ENCODE results near the gene PSMD7.

The PSMD7 gene

DNA sequence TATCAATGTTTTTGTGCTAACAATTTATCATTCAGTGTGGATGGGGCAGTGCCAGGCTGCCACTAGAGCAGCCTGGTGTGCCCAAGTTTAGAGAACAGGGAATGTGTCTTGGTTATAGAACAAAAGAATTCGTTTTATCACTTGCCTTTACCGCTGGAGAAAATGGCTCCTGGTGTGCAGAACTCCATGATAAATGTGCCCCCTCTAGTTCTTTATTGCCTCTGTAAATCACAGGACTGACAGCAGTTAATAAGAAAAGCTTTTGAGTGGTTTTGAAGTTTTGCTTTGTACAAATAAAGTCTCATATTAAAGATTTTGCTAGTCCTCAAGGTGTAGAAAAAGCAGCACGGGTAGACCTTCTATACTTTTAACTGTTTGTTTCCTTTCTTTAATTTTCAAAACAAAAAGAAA lies 28.2 kb upstream of the PSMD7 start:
- Histone ChIP-seq H3K23ac (ENCODE audit: low read length in 2 of 2) (no peak overlapping the region), H3K14ac (ENCODE audit: low read length in 2 of 2) (no peak overlapping the region), H2BK15ac (ENCODE audit: low read depth, poor library complexity, severe bottlenecking) (no peak overlapping the region), H3K79me1 (replicated peaks; ENCODE audit: low read length, poor library complexity, severe bottlenecking) (no peaks in the 10 kb centered on the region), H2BK120ac (ENCODE audit: low read depth, low read length) (no peak overlapping the region), H3K18ac (ENCODE audit: low read depth in 1 of 2, low read length in 2 of 2) (no peak overlapping the region), H3K4me2 (ENCODE audit: low read length, poor library complexity, severe bottlenecking) (no peak overlapping the region), H2AK5ac (ENCODE audit: low read length, severe bottlenecking) (no peak overlapping the region), H3K36me3 (ENCODE audit: control insufficient read depth in 1 of 2, insufficient read depth in 2 of 2, low read depth in 1 of 2, low read length in 2 of 2) (no peaks in the 10 kb centered on the region), H3K9me3 (ENCODE audit: control insufficient read depth, low read length) (no peaks in the 10 kb centered on the region), H3K4ac (ENCODE audit: low read depth in 1 of 2, low read length in 2 of 2) (no peak overlapping the region), H3K27me3 (ENCODE audit: control insufficient read depth in 1 of 2, insufficient read depth in 1 of 2, low read length in 2 of 2) (peaks cover 0 to 3% of the 10 kb centered on the region in 2 experiments), H2AFZ (ENCODE audit: low read depth, low read length) (no peak overlapping the region), H3K4me1 (ENCODE audit: control insufficient read depth, insufficient read depth, low read depth, low read length) (no peaks in the 10 kb centered on the region), H4K8ac (ENCODE audit: low read length) (no peak overlapping the region), H2BK5ac (ENCODE audit: low read depth, low read length, poor library complexity, severe bottlenecking) (no peak overlapping the region), H3K27ac (ENCODE audit: low read length, poor library complexity, severe bottlenecking) (no peak overlapping the region), H4K91ac (ENCODE audit: low read length) (no peak overlapping the region), H2BK12ac (ENCODE audit: low read length in 2 of 2) (no peak overlapping the region), H3K4me3 (ENCODE audit: insufficient read depth in 1 of 2, low read depth in 1 of 2, low read length in 2 of 2) (no peak overlapping the region), H3K9ac (ENCODE audit: low read length) (no peak overlapping the region)
- DNase-seq = no peak
- WGBS = 39% methylated on average over 3 of the region's 3 CpGs

DNA sequence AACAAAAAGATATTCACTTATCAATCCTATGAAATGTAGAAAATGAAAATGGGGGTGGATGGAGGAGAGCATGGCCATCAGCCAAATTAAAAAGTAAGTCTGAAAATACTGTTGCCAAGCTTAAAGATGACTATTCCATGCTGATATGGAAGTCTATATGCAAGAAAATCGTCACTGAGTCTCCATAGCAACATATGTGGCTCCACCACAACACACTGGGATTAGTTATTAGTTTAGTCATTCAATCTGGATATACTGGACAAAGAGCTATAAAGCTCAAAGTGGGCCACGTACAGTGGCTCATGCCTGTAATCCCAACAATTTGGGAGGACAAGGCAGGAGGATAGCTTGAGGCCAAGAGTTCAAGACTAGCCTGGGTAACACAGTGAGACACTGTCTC lies 24.7 kb upstream of the PSMD7 start:
- Histone ChIP-seq H4K8ac (ENCODE audit: low read length) (no peak overlapping the region), H3K4ac (ENCODE audit: low read depth in 1 of 2, low read length in 2 of 2) (no peak overlapping the region), H3K4me2 (ENCODE audit: low read length, poor library complexity, severe bottlenecking) (no peak overlapping the region), H3K9me3 (ENCODE audit: control insufficient read depth, low read length) (no peaks in the 10 kb centered on the region), H3K18ac (ENCODE audit: low read depth in 1 of 2, low read length in 2 of 2) (no peak overlapping the region), H3K23ac (ENCODE audit: low read length in 2 of 2) (no peak overlapping the region), H3K9ac (ENCODE audit: low read length) (no peak overlapping the region), H3K4me1 (ENCODE audit: control insufficient read depth, insufficient read depth, low read depth, low read length) (no peaks in the 10 kb centered on the region), H2AFZ (ENCODE audit: low read depth, low read length) (no peak overlapping the region), H2BK15ac (ENCODE audit: low read depth, poor library complexity, severe bottlenecking) (no peak overlapping the region), H3K36me3 (ENCODE audit: control insufficient read depth in 1 of 2, insufficient read depth in 2 of 2, low read depth in 1 of 2, low read length in 2 of 2) (no peaks in the 10 kb centered on the region), H2BK5ac (ENCODE audit: low read depth, low read length, poor library complexity, severe bottlenecking) (no peak overlapping the region), H2BK120ac (ENCODE audit: low read depth, low read length) (no peak overlapping the region), H3K27me3 (ENCODE audit: control insufficient read depth in 1 of 2, insufficient read depth in 1 of 2, low read length in 2 of 2) (peaks cover 6 to 11% of the 10 kb centered on the region in 2 experiments), H3K27ac (ENCODE audit: low read length, poor library complexity, severe bottlenecking) (no peak overlapping the region), H2BK12ac (ENCODE audit: low read length in 2 of 2) (no peak overlapping the region), H2AK5ac (ENCODE audit: low read length, severe bottlenecking) (no peak overlapping the region), H4K91ac (ENCODE audit: low read length) (no peak overlapping the region), H3K4me3 (ENCODE audit: insufficient read depth in 1 of 2, low read depth in 1 of 2, low read length in 2 of 2) (no peak overlapping the region), H3K14ac (ENCODE audit: low read length in 2 of 2) (no peak overlapping the region), H3K79me1 (replicated peaks; ENCODE audit: low read length, poor library complexity, severe bottlenecking) (no peaks in the 10 kb centered on the region)
- WGBS = 81% methylated on average over 1 of the region's 2 CpGs
- DNase-seq = peak; percentile 14

DNA sequence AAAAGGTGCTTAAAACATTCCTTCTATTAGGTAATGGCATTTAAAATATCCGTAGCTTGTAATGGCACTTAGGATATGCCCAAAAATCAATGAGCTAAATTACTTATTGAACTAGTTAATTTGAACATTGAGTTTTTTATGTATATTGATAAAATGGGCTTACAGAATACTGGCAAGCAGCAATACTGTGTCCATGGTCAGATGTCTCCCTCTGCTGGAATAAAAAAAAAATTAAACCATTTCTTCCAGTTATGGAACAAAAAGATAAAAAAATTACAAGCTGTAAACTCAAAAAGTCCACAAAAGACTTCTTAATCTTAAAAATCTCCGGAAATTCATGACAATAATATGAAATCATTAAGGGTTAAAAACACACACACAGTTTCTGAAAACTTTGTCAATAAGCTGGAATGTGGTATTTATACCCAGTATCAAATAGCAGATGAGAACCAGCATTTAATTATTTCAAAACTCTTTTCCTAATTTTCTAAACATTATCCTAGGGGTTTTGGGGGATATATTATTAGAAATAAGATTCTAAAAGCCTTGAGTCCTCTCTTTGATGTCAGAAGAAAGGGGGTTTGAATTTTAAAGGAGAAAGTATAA lies 21.5 kb upstream of the PSMD7 start:
- no peaks in the 10 kb centered on the region for H3K79me1 ChIP-seq (replicated peaks; ENCODE audit: low read length, poor library complexity, severe bottlenecking)
- H4K91ac ChIP-seq (ENCODE audit: low read length) = no peak overlapping the region
- H3K4me2 ChIP-seq (ENCODE audit: low read length, poor library complexity, severe bottlenecking) = no peak overlapping the region
- H2BK5ac ChIP-seq (ENCODE audit: low read depth, low read length, poor library complexity, severe bottlenecking) = no peak overlapping the region
- no peak overlapping the region for H3K4me3 ChIP-seq (ENCODE audit: insufficient read depth in 1 of 2, low read depth in 1 of 2, low read length in 2 of 2)
- H3K27me3 ChIP-seq (ENCODE audit: control insufficient read depth in 1 of 2, insufficient read depth in 1 of 2, low read length in 2 of 2) = peaks cover 9 to 19% of the 10 kb centered on the region in 2 experiments
- H3K23ac ChIP-seq (ENCODE audit: low read length in 2 of 2) = no peak overlapping the region
- no peak overlapping the region for H2BK12ac ChIP-seq (ENCODE audit: low read length in 2 of 2)
- no peak overlapping the region for H4K8ac ChIP-seq (ENCODE audit: low read length)
- H3K9me3 ChIP-seq (ENCODE audit: control insufficient read depth, low read length) = no peaks in the 10 kb centered on the region
- no peak overlapping the region for H3K14ac ChIP-seq (ENCODE audit: low read length in 2 of 2)
- H3K27ac ChIP-seq (ENCODE audit: low read length, poor library complexity, severe bottlenecking) = no peak overlapping the region
- WGBS = no CpG with 5 or more reads among the region's 2 CpGs
- no peak overlapping the region for H2BK120ac ChIP-seq (ENCODE audit: low read depth, low read length)
- H3K4me1 ChIP-seq (ENCODE audit: control insufficient read depth, insufficient read depth, low read depth, low read length) = no peaks in the 10 kb centered on the region
- no peak overlapping the region for H2AFZ ChIP-seq (ENCODE audit: low read depth, low read length)
- no peak overlapping the region for H3K18ac ChIP-seq (ENCODE audit: low read depth in 1 of 2, low read length in 2 of 2)
- no peak overlapping the region for H2BK15ac ChIP-seq (ENCODE audit: low read depth, poor library complexity, severe bottlenecking)
- no peak overlapping the region for H3K4ac ChIP-seq (ENCODE audit: low read depth in 1 of 2, low read length in 2 of 2)
- no peaks in the 10 kb centered on the region for H3K36me3 ChIP-seq (ENCODE audit: control insufficient read depth in 1 of 2, insufficient read depth in 2 of 2, low read depth in 1 of 2, low read length in 2 of 2)
- H3K9ac ChIP-seq (ENCODE audit: low read length) = no peak overlapping the region
- H2AK5ac ChIP-seq (ENCODE audit: low read length, severe bottlenecking) = no peak overlapping the region
- peak; percentile 17 for DNase-seq

DNA sequence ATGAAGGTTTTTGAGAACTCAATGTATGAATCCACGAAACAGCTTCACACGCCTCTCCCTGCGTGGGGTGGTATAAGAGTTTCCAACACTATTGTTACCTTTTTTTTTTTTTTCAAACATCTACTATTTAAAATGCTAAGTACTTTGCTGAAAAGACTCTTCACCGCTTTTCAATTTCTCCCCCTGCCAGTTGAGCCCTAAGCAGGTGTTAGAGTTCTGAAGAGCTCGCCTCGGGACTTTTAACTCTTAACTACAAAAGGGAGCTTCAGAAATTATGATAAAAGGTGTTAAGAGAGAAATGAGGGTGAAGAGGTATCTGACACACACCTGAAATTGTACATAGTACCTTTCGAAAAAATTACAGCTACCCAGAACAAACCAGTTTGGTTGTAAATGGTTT lies 20.9 kb upstream of the PSMD7 start:
- WGBS = 14% methylated on average over 1 of the region's 7 CpGs
- H3K14ac ChIP-seq (ENCODE audit: low read length in 2 of 2) = no peak overlapping the region
- no peak overlapping the region for H3K9ac ChIP-seq (ENCODE audit: low read length)
- no peaks in the 10 kb centered on the region for H3K4me1 ChIP-seq (ENCODE audit: control insufficient read depth, insufficient read depth, low read depth, low read length)
- H2AK5ac ChIP-seq (ENCODE audit: low read length, severe bottlenecking) = no peak overlapping the region
- no peak overlapping the region for H3K4me2 ChIP-seq (ENCODE audit: low read length, poor library complexity, severe bottlenecking)
- H2BK120ac ChIP-seq (ENCODE audit: low read depth, low read length) = no peak overlapping the region
- H2BK12ac ChIP-seq (ENCODE audit: low read length in 2 of 2) = no peak overlapping the region
- H4K91ac ChIP-seq (ENCODE audit: low read length) = no peak overlapping the region
- no peak overlapping the region for H2BK5ac ChIP-seq (ENCODE audit: low read depth, low read length, poor library complexity, severe bottlenecking)
- H3K79me1 ChIP-seq (replicated peaks; ENCODE audit: low read length, poor library complexity, severe bottlenecking) = no peaks in the 10 kb centered on the region
- H3K27ac ChIP-seq (ENCODE audit: low read length, poor library complexity, severe bottlenecking) = no peak overlapping the region
- no peak overlapping the region for H3K4me3 ChIP-seq (ENCODE audit: insufficient read depth in 1 of 2, low read depth in 1 of 2, low read length in 2 of 2)
- H3K4ac ChIP-seq (ENCODE audit: low read depth in 1 of 2, low read length in 2 of 2) = no peak overlapping the region
- no peak for DNase-seq
- no peak overlapping the region for H2BK15ac ChIP-seq (ENCODE audit: low read depth, poor library complexity, severe bottlenecking)
- H3K9me3 ChIP-seq (ENCODE audit: control insufficient read depth, low read length) = no peaks in the 10 kb centered on the region
- H3K18ac ChIP-seq (ENCODE audit: low read depth in 1 of 2, low read length in 2 of 2) = no peak overlapping the region
- no peak overlapping the region for H2AFZ ChIP-seq (ENCODE audit: low read depth, low read length)
- peaks cover 9 to 19% of the 10 kb centered on the region in 2 experiments for H3K27me3 ChIP-seq (ENCODE audit: control insufficient read depth in 1 of 2, insufficient read depth in 1 of 2, low read length in 2 of 2)
- H3K36me3 ChIP-seq (ENCODE audit: control insufficient read depth in 1 of 2, insufficient read depth in 2 of 2, low read depth in 1 of 2, low read length in 2 of 2) = no peaks in the 10 kb centered on the region
- H3K23ac ChIP-seq (ENCODE audit: low read length in 2 of 2) = no peak overlapping the region
- H4K8ac ChIP-seq (ENCODE audit: low read length) = no peak overlapping the region
